Chondrocyte (in vitro differentiated cells): Measurements from ENCODE around the gene TFEB. TPM values are rescaled to one million over a fixed set of nuclear protein-coding genes. Genes with fewer than 3 reads are reported as not detected.
A peak's percentile ranks its signal among the peaks of the same experiment; 100 is the strongest.

Experiments used
- DNase-seq: peaks from one replicate; pipeline ENCODE4 v3.0.0; 2021; ENCODE audit warnings: mixed read lengths, low spot score
- H3K27ac Mint-ChIP-seq: one replicate; pipeline ENCODE4 v1.8.0; 2021; ENCODE audit warnings: mild to moderate bottlenecking, moderate library complexity, mixed read lengths; ENCODE audit not compliant: unreplicated experiment
- H3K27me3 Mint-ChIP-seq: 2 replicates; pipeline ENCODE4 v1.8.0; 2021; ENCODE audit warnings: low read depth, mixed read lengths
- H3K36me3 Mint-ChIP-seq: 2 replicates; pipeline ENCODE4 v1.8.0; 2021; ENCODE audit warnings: low read depth, mixed read lengths
- H3K4me1 Mint-ChIP-seq: 2 replicates; pipeline ENCODE4 v1.8.0; 2021; ENCODE audit warnings: low read depth, mild to moderate bottlenecking, mixed read lengths
- H3K4me3 Mint-ChIP-seq: one replicate; pipeline ENCODE4 v1.8.0; 2021; ENCODE audit warnings: mild to moderate bottlenecking, moderate library complexity, mixed read lengths; ENCODE audit not compliant: unreplicated experiment
- H3K9me3 Mint-ChIP-seq: 2 replicates; pipeline ENCODE4 v1.8.0; 2021; ENCODE audit warnings: low read depth, mixed read lengths
- total RNA-seq: library from RNA; stranded (reverse); gene quantifications from 3 replicates; pipeline ENCODE4 v1.2.1, GENCODE V29; 2021
- TF ChIP-seq, protein P1 (sequence below): fragments of 200-600 bp; sonication (generic); IDR thresholded peaks from 2 replicates; pipeline ENCODE4 v1.5.0; 2021; ENCODE audit warnings: antibody characterized with exemption, mild to moderate bottlenecking, moderate library complexity

TFEB gene
- total RNA-seq, 1 donor from 2014 or later = 11.6 TPM

DNA sequence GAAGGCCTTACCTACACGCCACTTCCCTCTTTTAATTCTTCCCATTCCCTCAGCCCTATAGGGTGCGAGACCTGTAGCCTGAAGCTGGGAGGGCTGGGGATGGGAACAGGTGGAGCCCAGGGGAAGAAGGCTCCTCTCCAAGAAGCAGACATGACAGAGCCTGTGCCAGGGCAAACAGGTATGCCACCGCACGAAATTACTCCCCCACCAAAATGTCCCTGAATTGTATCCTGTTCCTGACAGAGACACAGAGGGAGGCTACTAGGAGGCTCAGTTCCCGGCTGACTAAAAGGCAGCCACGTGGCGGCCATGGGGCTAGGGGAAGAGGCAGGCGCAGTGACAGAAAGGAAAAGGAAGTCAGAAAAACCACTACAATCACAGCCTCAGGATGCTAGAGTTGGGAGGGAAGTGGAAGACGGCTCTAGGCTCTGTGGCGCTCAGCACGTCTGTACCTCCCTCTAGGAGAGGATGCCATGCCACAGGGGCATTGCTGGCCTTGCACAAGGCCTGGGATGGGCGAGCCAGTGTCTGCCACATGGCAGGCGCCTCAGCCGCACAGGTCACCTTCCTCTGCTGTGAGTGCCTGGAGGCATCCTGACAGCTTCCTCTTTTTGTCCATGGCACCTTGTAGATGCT lies 27.7 kb downstream of the TFEB start:
- H3K27ac Mint-ChIP-seq = peak overlapping the region; percentile 51
- TF ChIP-seq, protein P1, sequence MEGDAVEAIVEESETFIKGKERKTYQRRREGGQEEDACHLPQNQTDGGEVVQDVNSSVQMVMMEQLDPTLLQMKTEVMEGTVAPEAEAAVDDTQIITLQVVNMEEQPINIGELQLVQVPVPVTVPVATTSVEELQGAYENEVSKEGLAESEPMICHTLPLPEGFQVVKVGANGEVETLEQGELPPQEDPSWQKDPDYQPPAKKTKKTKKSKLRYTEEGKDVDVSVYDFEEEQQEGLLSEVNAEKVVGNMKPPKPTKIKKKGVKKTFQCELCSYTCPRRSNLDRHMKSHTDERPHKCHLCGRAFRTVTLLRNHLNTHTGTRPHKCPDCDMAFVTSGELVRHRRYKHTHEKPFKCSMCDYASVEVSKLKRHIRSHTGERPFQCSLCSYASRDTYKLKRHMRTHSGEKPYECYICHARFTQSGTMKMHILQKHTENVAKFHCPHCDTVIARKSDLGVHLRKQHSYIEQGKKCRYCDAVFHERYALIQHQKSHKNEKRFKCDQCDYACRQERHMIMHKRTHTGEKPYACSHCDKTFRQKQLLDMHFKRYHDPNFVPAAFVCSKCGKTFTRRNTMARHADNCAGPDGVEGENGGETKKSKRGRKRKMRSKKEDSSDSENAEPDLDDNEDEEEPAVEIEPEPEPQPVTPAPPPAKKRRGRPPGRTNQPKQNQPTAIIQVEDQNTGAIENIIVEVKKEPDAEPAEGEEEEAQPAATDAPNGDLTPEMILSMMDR = no peak
- no peaks in the 10 kb centered on the region for H3K36me3 Mint-ChIP-seq
- H3K9me3 Mint-ChIP-seq = no peaks in the 10 kb centered on the region
- no peaks in the 10 kb centered on the region for H3K27me3 Mint-ChIP-seq
- peaks cover 35% of the 10 kb centered on the region for H3K4me1 Mint-ChIP-seq
- no peak overlapping the region for H3K4me3 Mint-ChIP-seq
- no peak for DNase-seq

DNA sequence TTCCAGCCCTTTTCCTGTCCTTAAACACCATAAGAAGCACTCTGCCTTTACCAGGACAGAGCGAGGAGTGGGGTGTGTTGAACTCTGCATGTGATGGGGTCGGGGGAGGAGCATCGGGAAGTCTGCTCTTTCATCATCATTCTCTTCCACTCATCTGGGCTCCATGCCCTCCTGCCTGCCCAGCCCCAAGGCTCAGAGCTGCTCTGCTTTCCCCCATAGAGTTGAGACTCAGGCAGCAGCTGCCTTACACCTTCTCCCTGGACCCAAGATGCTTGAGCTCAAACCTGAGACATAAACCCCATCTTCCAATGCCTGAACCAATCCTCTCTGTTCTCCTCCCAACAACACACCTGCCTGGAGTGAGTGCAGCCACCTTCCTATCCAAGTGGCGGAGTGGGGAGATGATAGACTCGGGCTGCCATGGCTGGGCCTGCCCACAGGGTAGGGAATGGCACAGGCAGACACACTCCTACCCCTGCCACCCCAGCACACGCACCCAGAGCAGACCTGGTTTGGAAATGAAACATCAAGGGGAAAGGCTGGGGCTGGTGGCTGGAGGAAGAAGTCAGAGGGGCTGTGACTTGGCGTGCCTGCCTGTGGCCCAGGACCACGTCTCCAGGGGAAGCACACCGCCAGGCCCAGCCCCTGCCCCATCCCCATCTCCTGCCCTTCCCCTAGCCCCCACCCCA lies 28.4 kb downstream of the TFEB start:
- H3K27me3 Mint-ChIP-seq = no peaks in the 10 kb centered on the region
- H3K4me3 Mint-ChIP-seq = peak overlapping the region; percentile 26
- H3K9me3 Mint-ChIP-seq = no peaks in the 10 kb centered on the region
- TF ChIP-seq, protein P1 = no peak
- H3K4me1 Mint-ChIP-seq = peaks cover 30% of the 10 kb centered on the region
- DNase-seq = no peak
- peak overlapping the region; percentile 81 for H3K27ac Mint-ChIP-seq
- H3K36me3 Mint-ChIP-seq = no peaks in the 10 kb centered on the region

DNA sequence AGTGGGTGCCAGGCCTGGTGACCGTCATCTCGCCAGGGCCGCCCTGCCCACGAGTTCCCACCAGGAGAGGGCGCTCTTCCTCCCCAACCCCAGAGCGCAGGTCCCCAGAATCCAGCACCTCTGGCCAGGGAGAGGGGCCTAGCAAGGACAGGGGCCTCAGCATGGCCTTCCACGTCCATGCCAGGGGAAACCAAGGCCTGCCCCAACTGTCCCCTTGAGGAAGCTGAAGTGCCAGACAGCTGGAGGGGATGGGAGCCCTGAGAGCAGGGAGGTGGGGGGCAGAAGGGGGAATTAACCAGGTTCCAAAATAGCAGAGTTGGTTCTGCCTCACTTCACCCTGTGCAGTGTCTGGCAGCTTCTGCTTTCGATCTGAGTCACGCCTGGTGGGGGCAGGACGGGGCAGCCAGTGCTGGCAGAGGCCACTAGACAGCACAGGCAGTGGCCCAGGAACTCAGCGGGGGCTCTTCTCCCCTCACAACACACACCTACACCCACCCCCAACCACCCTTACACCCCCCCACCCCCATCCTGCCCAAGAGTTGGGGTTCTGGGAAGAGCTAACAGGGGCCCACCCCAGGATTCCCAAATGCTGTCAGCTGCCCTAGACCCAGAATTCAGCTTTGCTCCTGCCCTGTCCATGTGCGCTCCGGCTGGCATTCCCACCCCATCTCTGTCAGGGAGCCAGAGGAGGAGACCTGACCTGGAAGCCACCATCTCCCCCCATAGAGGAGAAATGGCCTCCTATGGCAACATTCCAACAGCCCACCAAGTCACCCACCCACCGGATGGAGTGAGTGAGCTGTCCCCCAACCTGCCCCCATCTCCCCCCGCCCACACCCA lies 29.2 kb downstream of the TFEB start:
- peak overlapping the region; percentile 81 for H3K27ac Mint-ChIP-seq
- H3K4me3 Mint-ChIP-seq = no peak overlapping the region
- no peaks in the 10 kb centered on the region for H3K9me3 Mint-ChIP-seq
- TF ChIP-seq, protein P1 = peak; percentile 83
- no peaks in the 10 kb centered on the region for H3K27me3 Mint-ChIP-seq
- H3K36me3 Mint-ChIP-seq = no peaks in the 10 kb centered on the region
- peaks cover 32% of the 10 kb centered on the region for H3K4me1 Mint-ChIP-seq
- DNase-seq = no peak

DNA sequence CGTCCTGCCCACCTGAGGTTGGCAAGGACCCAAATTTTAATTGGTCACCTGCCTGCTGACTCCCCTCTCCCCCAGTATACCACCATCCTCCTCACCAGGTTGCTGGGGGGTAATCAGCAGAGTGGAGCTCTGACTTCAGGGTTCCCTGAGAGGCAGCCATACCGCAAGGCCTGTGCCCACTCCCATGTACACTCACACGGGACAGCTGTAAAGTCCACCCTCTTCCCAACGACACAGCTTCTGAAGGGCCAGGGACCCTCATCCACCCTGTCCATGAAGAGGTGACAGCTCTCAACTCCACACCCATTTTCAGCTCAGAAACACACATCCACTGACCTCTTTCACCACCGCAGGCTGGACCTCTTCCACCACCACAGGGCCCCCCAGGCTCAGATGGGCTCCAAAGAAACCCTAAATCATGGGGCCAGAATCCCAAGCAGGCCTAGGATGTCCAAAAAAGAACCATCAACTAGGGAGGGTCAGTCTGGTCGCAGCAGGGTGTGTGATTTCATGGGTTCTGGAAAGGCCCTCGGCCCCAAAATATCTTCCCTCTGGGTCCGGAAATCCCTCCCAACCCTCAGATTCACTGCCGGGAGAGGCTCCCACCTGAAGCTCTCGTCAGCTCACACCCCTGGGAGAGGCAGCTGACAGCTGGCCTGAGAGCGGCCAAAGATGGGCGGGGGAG lies 30.0 kb downstream of the TFEB start:
- no peak overlapping the region for H3K4me3 Mint-ChIP-seq
- TF ChIP-seq, protein P1 = no peak
- no peaks in the 10 kb centered on the region for H3K36me3 Mint-ChIP-seq
- no peak for DNase-seq
- H3K4me1 Mint-ChIP-seq = peaks cover 40% of the 10 kb centered on the region
- no peaks in the 10 kb centered on the region for H3K27me3 Mint-ChIP-seq
- no peaks in the 10 kb centered on the region for H3K9me3 Mint-ChIP-seq
- peak overlapping the region; percentile 81 for H3K27ac Mint-ChIP-seq
